SKM-1 treated with dmso at 0.1 percent for 144 hours (cell line): ENCODE measurements around the gene NUP98.
"Not testable (repeated sequence)": the region's sequence is repeated elsewhere in the genome, so short reads cannot be mapped to it uniquely, and the experiment has no call there.

ENCODE experiments used
- DNase-seq: peaks from one replicate; lab custom pipeline; 2025; ENCODE audit not compliant: unreplicated experiment; lab: John Stamatoyannopoulos, UW

The NUP98 gene

DNA sequence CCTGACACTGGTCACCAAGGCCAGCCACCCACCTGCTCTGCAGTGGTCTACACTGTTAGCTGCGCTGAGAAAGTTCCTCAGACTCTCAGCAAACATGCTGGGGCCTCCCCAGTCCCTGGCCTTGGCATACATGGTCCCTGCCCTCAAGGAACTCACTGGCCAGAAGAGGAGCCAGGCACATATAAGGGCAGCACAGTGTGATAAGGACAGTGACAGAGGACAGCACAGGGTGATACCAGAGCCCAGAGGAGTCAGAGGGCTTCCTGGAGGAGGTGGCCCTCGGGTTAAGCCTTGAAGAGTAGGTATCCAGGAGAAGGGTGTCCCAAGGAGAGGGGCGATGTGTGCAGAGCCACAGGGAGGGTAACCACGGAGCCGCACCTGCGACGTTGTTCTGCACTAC lies 151.8 kb downstream of the NUP98 start:
- no peak for DNase-seq

- no peak for DNase-seq
Observed at GRCh38 chr11:3644817-3645235, 152.5 kb downstream of the NUP98 start, which contains the start of gene ART1. Gene ART1 (plus strand): TSS chr11:3645128. CDS start chr11:3659214, 14,086 bp downstream.

DNA sequence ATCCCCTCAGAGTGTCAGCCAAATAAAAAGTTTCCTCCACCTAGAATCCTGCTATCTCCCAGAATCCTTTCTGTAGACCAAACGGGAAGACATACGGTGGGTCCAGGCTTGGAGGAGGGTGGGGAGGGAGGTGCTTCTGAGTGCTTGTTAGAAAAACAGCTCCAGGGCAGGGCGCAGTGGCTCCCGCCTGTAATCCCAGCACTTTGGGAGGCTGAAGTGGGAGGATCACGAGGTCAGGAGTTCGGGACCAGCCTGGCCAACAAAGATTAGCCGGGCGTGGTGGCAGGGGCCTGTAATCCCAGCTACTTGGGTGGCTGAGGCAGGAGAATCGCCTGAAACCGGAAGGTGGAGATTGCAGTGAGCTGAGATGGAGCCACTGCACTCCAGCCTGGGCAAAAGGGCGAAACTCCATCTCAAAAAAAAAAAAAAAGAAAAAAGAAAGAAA lies 154.2 kb downstream of the NUP98 start:
- not testable (repeated sequence) for DNase-seq

DNA sequence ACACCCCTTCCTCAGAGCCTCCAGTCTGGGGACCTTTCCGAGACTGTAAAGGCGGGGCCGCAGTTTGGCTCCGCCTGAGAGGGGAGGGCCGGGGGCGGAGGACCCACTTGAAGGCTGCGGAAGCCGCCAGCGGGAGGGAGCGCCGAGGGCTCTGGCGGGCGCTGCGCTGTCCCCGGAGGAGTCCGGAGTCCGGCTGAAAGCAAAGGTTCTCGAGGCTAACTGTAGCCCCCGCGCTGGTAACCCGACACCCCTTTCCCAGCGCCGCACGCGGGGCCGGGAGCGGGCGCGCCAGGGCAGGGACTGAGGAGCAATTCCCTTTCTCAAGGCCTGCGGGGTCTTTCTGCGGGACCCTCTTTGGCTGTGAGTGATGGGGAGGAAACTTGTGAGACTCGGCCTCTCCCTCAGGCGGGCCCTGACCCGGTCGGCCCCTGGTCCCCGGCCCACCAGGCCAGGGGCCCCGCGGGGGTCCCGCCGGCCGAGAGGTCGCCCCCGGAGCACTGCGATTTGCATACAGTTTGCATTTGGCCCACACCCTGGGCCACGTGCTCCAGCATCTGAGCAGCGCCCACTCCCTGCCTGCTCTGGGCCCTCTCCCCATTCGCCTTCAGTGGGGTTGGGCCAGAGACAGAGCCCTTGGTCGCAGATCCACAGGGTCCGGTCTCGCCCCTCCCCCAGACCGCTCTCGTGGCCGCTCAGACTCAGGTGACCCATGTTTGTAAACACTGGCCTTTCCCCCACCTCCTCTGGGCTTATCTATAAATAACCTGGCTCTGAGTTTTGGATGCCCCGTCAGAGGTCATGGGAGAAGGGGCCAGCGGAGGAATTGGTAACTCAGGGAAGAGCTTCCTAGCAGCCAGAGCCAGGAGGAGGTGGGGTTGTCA lies 155.0 kb downstream of the NUP98 start:
- DNase-seq, result peak; percentile 54

- DNase-seq, result no peak
Observed at GRCh38 chr11:3641701-3642070, 155.7 kb downstream of the NUP98 start, which contains the start of gene ART5. Gene ART5 (minus strand): TSS chr11:3641992. CDS start chr11:3641862, 130 bp downstream.

DNA sequence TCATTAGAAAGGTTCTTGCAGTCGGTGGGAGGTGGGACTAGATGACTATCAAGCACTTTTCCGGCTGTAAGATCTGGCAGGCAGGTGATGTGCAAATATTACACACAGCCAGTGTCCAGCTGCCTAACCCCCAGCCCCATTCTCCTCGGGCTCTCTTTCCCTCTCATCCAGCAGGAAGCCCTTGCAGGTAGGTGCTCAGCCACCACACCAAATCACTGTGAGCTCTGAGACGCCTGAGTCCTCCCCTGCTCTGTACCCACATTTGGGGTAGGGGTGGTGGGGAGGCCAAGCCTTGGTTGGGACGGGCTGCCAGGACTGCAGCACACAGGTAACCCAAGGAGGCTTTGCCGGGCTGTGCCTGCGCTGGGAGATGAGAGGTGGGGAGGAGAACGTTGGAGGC lies 156.2 kb downstream of the NUP98 start:
- no peak for DNase-seq

GRCh38 chr11:3639841-3640240 lies 157.5 kb downstream of the NUP98 start:
- DNase-seq, result no peak

GRCh38 chr11:3638513-3638912 lies 158.8 kb downstream of the NUP98 start:
- no peak for DNase-seq

GRCh38 chr11:3637201-3637600 lies 160.2 kb downstream of the NUP98 start:
- no peak for DNase-seq

DNA sequence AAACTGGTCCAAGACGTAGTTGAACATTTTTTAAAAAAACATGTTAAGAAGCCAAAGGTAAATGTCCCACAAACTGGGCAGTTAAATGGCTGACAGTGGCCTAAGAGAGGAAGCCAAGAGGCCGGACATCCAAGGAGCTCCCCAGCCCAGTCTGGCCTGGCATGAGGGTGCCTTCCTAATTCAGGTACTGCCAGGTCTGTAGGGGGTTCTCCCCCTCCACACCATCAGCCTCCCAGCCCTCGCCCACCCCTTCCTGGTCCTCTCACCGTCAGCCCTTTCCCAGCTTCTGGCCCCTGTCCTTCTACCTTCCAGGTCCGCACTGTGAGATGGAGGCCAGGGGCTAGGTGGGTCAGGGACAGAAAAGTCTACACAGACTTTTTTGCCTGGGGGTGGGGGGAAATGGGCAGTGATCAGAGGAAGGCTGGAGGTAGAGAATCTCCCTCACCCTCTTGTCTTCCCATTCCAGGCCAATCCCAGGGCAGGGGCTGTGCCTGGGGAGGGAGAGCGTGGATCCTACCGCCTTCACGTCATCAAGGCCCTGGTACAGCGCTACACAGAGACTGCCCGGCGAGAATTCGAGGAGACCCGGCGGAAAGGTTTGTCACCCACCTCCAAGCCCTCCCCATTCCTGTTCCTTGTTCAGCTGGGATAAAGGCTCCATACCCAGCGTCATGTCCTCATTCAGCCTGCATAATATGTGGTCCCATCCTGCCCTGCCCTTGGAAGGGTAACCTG lies 161.5 kb downstream of the NUP98 start:
- DNase-seq, result no peak

DNA sequence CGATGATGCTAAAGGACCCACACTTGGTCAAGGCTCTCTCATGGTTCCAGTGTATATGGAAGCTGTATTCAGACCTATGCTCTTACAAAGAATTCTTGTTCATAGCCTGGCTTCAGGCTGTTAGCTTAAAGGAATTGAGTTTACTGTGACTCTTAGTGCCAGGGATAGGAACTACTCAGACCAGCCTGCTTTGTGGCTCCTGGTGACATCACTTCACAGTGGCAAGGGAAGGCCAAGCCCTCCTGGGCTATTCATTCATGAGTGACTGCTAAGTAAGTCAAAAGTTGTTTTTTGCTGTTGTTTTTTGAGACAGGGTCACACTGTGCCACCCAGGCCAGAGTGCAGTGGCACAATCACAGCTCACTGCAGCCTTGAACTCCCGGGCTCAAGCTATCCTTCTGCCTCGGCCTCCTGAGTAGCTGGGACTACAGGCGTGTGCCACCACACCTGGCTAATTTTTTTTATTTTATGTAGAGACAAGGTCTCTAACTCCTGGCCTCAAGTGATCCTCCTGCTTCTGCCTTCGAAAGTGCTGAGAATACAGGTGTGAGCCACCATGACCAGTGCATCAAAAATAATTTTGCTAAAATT lies 165.2 kb downstream of the NUP98 start:
- DNase-seq, result no peak

- DNase-seq, result no peak
Observed at GRCh38 chr11:3631331-3631730, 166.0 kb downstream of the NUP98 start.

DNA sequence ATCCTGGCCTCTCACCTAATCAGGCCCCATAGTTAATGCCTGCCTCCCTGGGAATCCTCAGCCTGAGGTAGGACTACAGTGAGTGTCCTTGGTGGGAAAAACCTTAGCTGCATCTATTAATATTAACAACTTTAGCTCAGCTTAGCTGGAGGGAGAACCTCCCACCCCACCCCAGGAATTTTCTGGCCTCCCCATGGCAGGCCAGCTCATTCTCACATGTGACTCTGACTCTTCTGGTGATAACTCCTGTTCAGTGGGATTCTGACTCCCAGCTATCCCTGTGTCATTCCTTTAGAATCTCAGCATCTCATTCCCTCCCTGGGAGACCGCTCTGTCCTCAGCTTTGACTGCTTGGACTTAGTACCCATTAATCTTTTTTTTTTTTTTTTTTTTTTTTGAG lies 170.1 kb downstream of the NUP98 start:
- DNase-seq, result no peak

GRCh38 chr11:3626250-3626960 lies 170.9 kb downstream of the NUP98 start:
- DNase-seq, result peak; percentile 58
